Measurements from ENCODE around the gene ZDHHC24.

Gene ZDHHC24

GRCh38 chr11:66563832-66564231, 18.0 kb upstream of the ZDHHC24 start:
- peaks cover 29% of the 10 kb centered on the region for H3K36me3 ChIP-seq (ENCODE audit: control insufficient read depth, low read depth, low read length)
- H3K4me1 ChIP-seq (ENCODE audit: control insufficient read depth, low read depth, low read length) = no peaks in the 10 kb centered on the region
- H3K27me3 ChIP-seq (ENCODE audit: control insufficient read depth, insufficient read depth, low read length) = no peaks in the 10 kb centered on the region
- no peaks in the 10 kb centered on the region for H3K9me3 ChIP-seq (ENCODE audit: control insufficient read depth, low read depth, low read length)
- H3K27ac ChIP-seq (ENCODE audit: low read length) = no peak overlapping the region
- H3K4me3 ChIP-seq (ENCODE audit: low read length) = no peak overlapping the region
- no peak overlapping the region for H3K9ac ChIP-seq (ENCODE audit: low read length)

- Histone ChIP-seq H3K4me1 (ENCODE audit: control insufficient read depth, low read depth, low read length) (no peaks in the 10 kb centered on the region), H3K9ac (ENCODE audit: low read length) (no peak overlapping the region), H3K4me3 (ENCODE audit: low read length) (no peak overlapping the region), H3K36me3 (ENCODE audit: control insufficient read depth, low read depth, low read length) (peaks cover 29% of the 10 kb centered on the region), H3K27ac (ENCODE audit: low read length) (no peak overlapping the region), H3K9me3 (ENCODE audit: control insufficient read depth, low read depth, low read length) (no peaks in the 10 kb centered on the region), H3K27me3 (ENCODE audit: control insufficient read depth, insufficient read depth, low read length) (no peaks in the 10 kb centered on the region)
These were observed 17.2 kb upstream of the ZDHHC24 start for GRCh38 chr11:66562907-66563583.

- no peak overlapping the region for H3K4me3 ChIP-seq (ENCODE audit: low read length)
- peaks cover 37% of the 10 kb centered on the region for H3K36me3 ChIP-seq (ENCODE audit: control insufficient read depth, low read depth, low read length)
- no peak overlapping the region for H3K27ac ChIP-seq (ENCODE audit: low read length)
These were observed 16.4 kb upstream of the ZDHHC24 start for GRCh38 chr11:66562275-66562674.

GRCh38 chr11:66561975-66562248, 16.1 kb upstream of the ZDHHC24 start:
- Histone ChIP-seq H3K27me3 (ENCODE audit: control insufficient read depth, insufficient read depth, low read length) (no peaks in the 10 kb centered on the region), H3K27ac (ENCODE audit: low read length) (no peak overlapping the region), H3K9me3 (ENCODE audit: control insufficient read depth, low read depth, low read length) (no peaks in the 10 kb centered on the region), H3K4me1 (ENCODE audit: control insufficient read depth, low read depth, low read length) (no peaks in the 10 kb centered on the region), H3K36me3 (ENCODE audit: control insufficient read depth, low read depth, low read length) (peaks cover 40% of the 10 kb centered on the region), H3K4me3 (ENCODE audit: low read length) (no peak overlapping the region), H3K9ac (ENCODE audit: low read length) (no peak overlapping the region)

More at GRCh38 chr11:66562275-66562674, 16.4 kb upstream of the ZDHHC24 start:
- Histone ChIP-seq H3K4me1 (ENCODE audit: control insufficient read depth, low read depth, low read length) (no peaks in the 10 kb centered on the region), H3K9ac (ENCODE audit: low read length) (no peak overlapping the region), H3K9me3 (ENCODE audit: control insufficient read depth, low read depth, low read length) (no peaks in the 10 kb centered on the region), H3K27me3 (ENCODE audit: control insufficient read depth, insufficient read depth, low read length) (no peaks in the 10 kb centered on the region)

GRCh38 chr11:66561178-66561974, 15.5 kb upstream of the ZDHHC24 start:
- H3K27me3 ChIP-seq (ENCODE audit: control insufficient read depth, insufficient read depth, low read length) = no peaks in the 10 kb centered on the region
- H3K36me3 ChIP-seq (ENCODE audit: control insufficient read depth, low read depth, low read length) = peaks cover 40% of the 10 kb centered on the region
- H3K4me3 ChIP-seq (ENCODE audit: low read length) = no peak overlapping the region
- no peaks in the 10 kb centered on the region for H3K4me1 ChIP-seq (ENCODE audit: control insufficient read depth, low read depth, low read length)
- no peak overlapping the region for H3K27ac ChIP-seq (ENCODE audit: low read length)
- no peak overlapping the region for H3K9ac ChIP-seq (ENCODE audit: low read length)
- H3K9me3 ChIP-seq (ENCODE audit: control insufficient read depth, low read depth, low read length) = no peaks in the 10 kb centered on the region

- H3K27ac ChIP-seq (ENCODE audit: low read length) = no peak overlapping the region
- H3K4me1 ChIP-seq (ENCODE audit: control insufficient read depth, low read depth, low read length) = no peaks in the 10 kb centered on the region
- H3K9me3 ChIP-seq (ENCODE audit: control insufficient read depth, low read depth, low read length) = no peaks in the 10 kb centered on the region
- no peak overlapping the region for H3K9ac ChIP-seq (ENCODE audit: low read length)
- H3K4me3 ChIP-seq (ENCODE audit: low read length) = no peak overlapping the region
- H3K36me3 ChIP-seq (ENCODE audit: control insufficient read depth, low read depth, low read length) = peaks cover 52% of the 10 kb centered on the region
- H3K27me3 ChIP-seq (ENCODE audit: control insufficient read depth, insufficient read depth, low read length) = no peaks in the 10 kb centered on the region
These were observed 14.2 kb upstream of the ZDHHC24 start for GRCh38 chr11:66559866-66560676.

GRCh38 chr11:66559142-66559865, 13.5 kb upstream of the ZDHHC24 start:
- Histone ChIP-seq H3K4me1 (ENCODE audit: control insufficient read depth, low read depth, low read length) (no peaks in the 10 kb centered on the region), H3K9me3 (ENCODE audit: control insufficient read depth, low read depth, low read length) (no peaks in the 10 kb centered on the region), H3K9ac (ENCODE audit: low read length) (no peak overlapping the region), H3K36me3 (ENCODE audit: control insufficient read depth, low read depth, low read length) (peaks cover 55% of the 10 kb centered on the region), H3K4me3 (ENCODE audit: low read length) (no peak overlapping the region), H3K27ac (ENCODE audit: low read length) (no peak overlapping the region), H3K27me3 (ENCODE audit: control insufficient read depth, insufficient read depth, low read length) (no peaks in the 10 kb centered on the region)

GRCh38 chr11:66557733-66558326, 12.0 kb upstream of the ZDHHC24 start:
- H3K9me3 ChIP-seq (ENCODE audit: control insufficient read depth, low read depth, low read length) = no peaks in the 10 kb centered on the region
- H3K27me3 ChIP-seq (ENCODE audit: control insufficient read depth, insufficient read depth, low read length) = no peaks in the 10 kb centered on the region
- no peak overlapping the region for H3K9ac ChIP-seq (ENCODE audit: low read length)
- no peak overlapping the region for H3K27ac ChIP-seq (ENCODE audit: low read length)
- no peak overlapping the region for H3K4me3 ChIP-seq (ENCODE audit: low read length)
- no peaks in the 10 kb centered on the region for H3K4me1 ChIP-seq (ENCODE audit: control insufficient read depth, low read depth, low read length)
- peaks cover 51% of the 10 kb centered on the region for H3K36me3 ChIP-seq (ENCODE audit: control insufficient read depth, low read depth, low read length)

- Histone ChIP-seq H3K27ac (ENCODE audit: low read length) (no peak overlapping the region), H3K4me1 (ENCODE audit: control insufficient read depth, low read depth, low read length) (no peaks in the 10 kb centered on the region), H3K27me3 (ENCODE audit: control insufficient read depth, insufficient read depth, low read length) (no peaks in the 10 kb centered on the region), H3K9ac (ENCODE audit: low read length) (no peak overlapping the region), H3K9me3 (ENCODE audit: control insufficient read depth, low read depth, low read length) (no peaks in the 10 kb centered on the region), H3K36me3 (ENCODE audit: control insufficient read depth, low read depth, low read length) (peaks cover 41% of the 10 kb centered on the region), H3K4me3 (ENCODE audit: low read length) (no peak overlapping the region)
These were observed 10.2 kb upstream of the ZDHHC24 start for GRCh38 chr11:66556086-66556485.

- Histone ChIP-seq H3K27me3 (ENCODE audit: control insufficient read depth, insufficient read depth, low read length) (no peaks in the 10 kb centered on the region), H3K9ac (ENCODE audit: low read length) (no peak overlapping the region), H3K9me3 (ENCODE audit: control insufficient read depth, low read depth, low read length) (no peaks in the 10 kb centered on the region), H3K4me3 (ENCODE audit: low read length) (no peak overlapping the region), H3K4me1 (ENCODE audit: control insufficient read depth, low read depth, low read length) (no peaks in the 10 kb centered on the region), H3K27ac (ENCODE audit: low read length) (no peak overlapping the region), H3K36me3 (ENCODE audit: control insufficient read depth, low read depth, low read length) (peaks cover 34% of the 10 kb centered on the region)
These were observed 9.6 kb upstream of the ZDHHC24 start for GRCh38 chr11:66555416-66555815.

- Histone ChIP-seq H3K36me3 (ENCODE audit: control insufficient read depth, low read depth, low read length) (peaks cover 31% of the 10 kb centered on the region), H3K9ac (ENCODE audit: low read length) (no peak overlapping the region), H3K27ac (ENCODE audit: low read length) (no peak overlapping the region), H3K4me1 (ENCODE audit: control insufficient read depth, low read depth, low read length) (no peaks in the 10 kb centered on the region), H3K9me3 (ENCODE audit: control insufficient read depth, low read depth, low read length) (no peaks in the 10 kb centered on the region), H3K4me3 (ENCODE audit: low read length) (no peak overlapping the region), H3K27me3 (ENCODE audit: control insufficient read depth, insufficient read depth, low read length) (no peaks in the 10 kb centered on the region)
These were observed 8.8 kb upstream of the ZDHHC24 start for GRCh38 chr11:66554602-66555001.
